RCC 7860 (cell line): ENCODE measurements around the gene ARRB1.
"Not testable (repeated sequence)": the region's sequence is repeated elsewhere in the genome, so short reads cannot be mapped to it uniquely, and the experiment has no call there.

Experiments
- DNase-seq: peaks from one replicate; pipeline ENCODE4 v3.0.0-alpha.2; 2015; ENCODE audit warnings: low spot score
- FAIRE-seq: peaks from 2 replicates; lab custom pipeline; 2012; peaks lifted over from hg19 to GRCh38; lab: Jason Lieb, UNC

Gene ARRB1

DNA sequence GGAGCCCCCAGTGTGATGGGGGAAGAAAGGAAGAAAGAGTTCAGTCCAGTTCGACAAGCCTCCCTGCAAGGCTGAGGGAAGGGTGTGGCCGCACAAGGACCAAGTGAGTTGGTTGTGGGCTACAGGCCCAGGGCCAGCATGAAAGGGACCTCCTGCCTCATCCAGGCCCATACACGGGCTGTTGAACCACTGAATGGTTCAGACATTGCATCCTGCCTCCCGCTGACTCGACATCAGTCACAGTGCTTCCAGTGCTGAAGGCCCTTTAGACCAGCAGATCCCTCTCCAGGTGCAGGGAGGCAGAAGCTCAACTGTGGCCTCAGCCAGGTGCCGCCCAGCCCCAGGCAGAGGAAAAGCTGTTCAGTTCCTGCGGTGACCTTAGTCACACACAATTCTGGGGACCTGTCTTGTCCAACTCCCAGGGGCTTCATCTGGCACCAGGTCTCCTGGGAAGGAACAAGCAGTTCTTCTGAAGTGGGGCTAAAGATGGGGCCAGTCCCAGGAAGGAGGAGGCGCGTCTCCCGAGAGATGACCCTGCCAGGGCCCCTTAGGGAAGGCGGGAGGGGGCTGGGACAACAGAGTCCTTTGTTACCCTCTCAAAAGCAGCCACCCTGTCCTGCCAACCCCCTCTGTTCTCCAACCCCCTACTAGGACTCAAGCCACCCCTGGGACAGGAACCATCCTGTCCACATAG lies 6.6 kb downstream of the ARRB1 start:
- FAIRE-seq, result no peak
- peak; percentile 9 for DNase-seq

DNA sequence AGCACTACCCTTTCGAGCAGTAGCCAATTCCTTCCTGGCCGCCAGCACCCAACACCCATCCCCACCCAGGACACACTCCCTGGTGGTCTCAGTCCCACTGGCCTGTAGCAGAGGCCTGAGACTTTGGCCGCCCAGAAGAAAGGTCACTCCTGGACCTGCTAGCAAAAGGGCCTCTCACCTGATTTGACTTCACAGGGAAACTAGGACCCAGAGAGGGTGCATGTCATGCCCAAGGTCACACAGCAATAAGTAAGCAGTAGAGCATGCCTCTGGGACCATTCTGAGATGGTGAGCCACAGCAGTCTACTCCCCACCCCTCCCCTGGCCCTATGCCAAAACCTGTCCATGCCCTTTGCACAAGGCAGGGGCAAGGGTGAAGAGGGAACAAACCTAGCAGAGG lies 7.3 kb downstream of the ARRB1 start:
- DNase-seq, result no peak

DNA sequence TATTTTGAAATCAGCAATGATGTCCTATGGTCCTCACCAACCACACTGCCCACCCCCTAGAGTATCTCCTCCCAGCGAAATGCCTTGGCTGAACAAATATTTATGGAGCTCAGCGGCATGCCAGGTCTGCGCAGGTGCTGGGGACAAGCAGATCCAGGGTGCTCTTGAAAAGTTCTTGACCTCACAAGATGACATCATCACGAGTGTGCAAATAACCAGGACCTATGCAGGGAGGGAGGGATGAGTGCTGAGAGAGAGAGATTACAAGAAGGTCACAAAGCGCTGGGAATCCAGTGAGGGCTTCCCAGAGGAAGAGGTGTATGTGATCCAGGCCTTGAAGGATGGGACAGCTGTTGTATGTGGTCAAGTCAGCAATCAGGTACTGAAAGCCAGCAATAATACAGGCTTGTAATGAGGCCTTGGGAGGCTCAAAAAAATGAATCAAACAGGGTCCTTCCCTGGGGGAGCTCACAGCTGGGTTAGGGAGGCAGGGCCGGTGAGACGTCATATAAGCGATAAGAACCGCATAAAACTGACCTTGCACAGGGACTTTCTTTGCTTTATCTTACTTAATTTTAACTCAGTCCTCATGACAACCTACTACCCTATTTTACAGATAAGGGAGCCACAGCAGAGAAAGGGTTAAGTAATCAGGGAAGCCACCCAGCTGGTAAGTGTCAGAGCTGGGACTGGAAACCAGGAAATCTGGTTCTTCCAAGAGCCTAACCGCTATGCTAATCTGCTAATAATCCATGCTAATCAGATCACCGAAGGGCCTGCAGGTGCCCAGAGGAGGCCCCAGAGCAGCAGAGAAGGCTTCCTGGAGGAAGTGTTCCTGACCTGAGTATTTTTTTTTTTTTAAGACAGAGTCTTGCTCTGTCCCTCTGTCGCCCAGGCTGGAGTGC lies 8.2 kb downstream of the ARRB1 start:
- DNase-seq (no peak), FAIRE-seq (no peak)

More for the DNA sequence above, 7.3 kb downstream of the ARRB1 start:
- no peak for FAIRE-seq

DNA sequence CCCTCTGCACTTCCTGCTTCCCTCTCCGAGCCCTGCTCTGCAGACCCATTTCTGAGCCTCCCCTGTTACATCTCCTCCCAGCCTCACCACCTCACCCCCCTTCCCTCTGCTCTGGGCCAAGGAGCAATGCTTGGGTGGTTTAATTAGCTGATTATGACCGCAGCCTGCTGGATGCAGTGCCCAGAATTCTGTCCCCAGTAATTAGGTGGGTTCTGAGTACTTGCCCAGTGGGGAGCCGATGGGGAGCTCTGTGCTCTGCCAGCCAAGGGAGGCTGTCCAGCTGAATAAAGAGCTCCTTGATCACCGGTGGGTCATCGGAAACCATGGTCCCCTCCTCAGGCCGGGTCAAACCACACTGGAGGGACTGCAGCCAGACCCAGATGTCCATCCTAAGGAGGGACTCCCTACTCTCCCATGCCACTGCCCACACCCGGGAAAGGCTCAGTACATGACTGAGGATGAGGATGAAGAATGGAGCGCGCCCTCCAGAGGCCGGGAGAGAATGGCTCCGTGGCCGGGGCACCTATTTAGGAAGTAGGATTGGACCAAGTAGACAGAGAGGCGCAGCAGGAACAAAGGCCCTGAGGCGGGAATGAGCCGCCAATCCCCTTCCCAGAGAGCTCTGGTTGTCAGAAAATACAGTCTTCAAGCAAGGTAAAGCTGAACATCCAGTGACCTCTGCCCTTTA lies 9.1 kb downstream of the ARRB1 start:
- FAIRE-seq (no peak), DNase-seq (no peak)

DNA sequence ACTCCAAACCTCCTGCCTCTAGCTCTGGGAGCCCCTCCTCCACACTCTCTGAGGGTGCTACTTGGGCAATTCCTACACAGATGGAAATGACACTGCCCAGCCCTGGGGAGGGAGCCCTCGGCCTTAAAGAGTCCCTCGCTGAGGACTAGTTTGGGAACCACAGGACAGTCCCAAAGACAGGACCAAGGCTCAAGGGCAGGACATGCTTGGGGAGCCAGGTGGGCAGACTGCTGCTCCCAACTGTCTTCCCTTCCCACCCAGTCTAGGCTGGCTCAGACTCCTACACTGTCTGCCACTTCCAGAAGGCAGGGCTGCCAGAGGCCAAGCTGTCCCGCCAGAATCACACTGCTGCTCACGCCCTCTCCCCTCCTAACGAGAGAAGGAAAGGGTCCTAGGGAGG lies 9.8 kb downstream of the ARRB1 start:
- FAIRE-seq (no peak), DNase-seq (no peak)

DNA sequence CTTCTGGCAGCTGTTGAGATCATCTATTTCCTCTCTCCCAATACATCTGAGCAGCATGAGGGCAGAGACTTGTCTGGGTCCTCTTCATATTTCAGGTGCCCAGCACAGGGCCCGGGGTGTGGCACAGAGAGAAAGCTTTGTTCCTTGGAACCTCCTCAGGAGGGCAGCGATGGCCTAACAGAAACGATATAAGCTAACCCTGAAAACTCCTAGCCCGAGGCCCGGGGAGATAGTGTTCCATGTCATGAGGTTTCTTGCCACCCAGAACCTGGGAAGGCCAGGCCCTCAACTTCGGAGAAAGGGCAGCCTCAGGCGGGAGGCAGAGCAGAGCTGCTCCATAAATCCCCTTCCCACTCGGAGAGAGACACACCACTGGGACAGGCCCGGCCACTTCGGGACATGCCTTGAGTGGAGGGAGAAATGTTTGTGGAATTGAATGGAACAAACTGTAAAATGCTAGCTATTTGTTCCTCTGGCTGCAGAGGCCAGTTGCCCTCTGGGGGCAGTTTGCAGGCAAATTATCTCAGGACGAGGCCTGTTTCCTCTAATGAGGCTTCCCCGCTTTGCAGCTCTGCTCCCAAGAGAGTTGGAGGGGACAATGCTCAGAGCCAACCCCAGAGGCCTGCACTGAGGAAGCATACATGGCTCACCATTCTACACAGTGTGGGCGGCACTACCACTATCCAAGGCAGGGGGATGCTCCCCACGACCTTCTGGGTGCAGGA lies 11.6 kb downstream of the ARRB1 start:
- FAIRE-seq (no peak), DNase-seq (no peak)

DNA sequence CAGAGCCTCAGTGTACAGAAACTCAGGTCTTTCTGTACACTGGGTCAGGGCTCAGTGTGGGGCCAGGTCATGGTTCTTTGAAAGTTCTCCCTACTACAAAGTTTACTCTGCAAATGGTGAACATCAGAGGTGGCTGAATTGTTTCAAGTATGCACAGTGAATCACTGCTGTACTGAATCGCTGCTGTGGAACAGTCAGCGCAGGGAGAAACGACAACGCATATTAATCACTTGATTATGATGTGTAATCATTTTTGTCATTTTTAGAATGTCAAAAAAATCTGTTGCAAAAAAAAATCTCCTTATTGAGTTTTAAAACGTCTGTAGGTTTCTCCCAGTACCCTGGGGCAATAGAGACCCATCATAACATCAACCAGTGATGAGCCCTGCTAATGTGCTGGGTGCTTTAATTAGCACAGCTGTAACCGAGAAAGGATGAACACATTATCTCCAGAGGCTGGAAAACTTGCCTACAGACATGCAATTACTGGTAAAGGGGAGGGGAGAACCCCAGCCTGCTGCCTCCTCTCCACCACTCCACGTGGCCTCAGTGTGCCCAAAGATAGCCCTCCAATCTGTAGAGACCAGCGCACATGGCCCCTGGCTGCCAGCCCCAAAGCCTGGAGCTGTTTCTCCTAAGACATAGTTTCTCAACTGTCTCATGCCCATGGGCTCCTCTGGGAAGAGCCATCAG lies 12.8 kb downstream of the ARRB1 start:
- no peak for FAIRE-seq
- no peak for DNase-seq

DNA sequence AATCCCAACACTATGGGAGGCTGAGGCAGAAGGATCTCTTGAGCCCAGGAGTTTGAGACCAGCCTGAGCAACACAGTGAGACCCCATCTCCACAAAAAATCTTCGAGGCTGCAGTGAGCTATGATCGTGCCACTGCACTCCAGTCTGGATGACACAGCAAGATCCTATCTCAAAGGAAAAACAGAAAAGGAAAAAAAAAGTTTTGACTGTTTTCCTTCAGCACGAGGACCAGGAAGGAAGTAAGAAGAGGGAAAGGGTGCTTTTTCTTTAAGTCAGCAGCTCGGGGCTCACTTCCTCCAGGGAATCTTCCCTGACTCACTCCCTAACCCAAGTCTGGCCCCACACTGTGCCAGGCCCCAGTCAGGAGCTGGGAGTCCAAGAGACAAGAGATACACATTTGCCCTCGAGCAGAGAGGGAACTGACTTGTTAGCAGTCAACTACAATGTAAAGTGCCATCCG lies 14.2 kb downstream of the ARRB1 start:
- DNase-seq (peak; percentile 43), FAIRE-seq (no peak)

DNA sequence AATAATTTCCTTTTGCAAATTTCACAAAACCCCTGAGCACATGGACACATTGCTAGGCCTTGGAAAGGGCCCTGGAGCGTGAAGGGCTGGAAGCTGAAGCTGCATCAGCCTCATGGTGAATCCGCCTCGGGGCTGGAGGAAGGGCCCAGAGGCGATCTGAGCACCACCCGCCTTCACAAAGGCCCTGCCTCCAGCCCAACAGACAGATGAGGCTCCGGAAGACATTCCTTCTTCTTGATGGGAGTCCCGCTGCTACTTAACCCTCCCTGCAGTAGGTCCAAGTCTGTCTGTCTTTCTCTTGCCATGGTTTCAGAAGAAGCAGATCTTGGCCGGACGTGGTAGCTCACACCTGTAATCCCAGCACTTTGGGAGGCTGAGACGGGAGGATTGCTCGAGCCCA lies 16.5 kb downstream of the ARRB1 start:
- FAIRE-seq (no peak), DNase-seq (no peak)

DNA sequence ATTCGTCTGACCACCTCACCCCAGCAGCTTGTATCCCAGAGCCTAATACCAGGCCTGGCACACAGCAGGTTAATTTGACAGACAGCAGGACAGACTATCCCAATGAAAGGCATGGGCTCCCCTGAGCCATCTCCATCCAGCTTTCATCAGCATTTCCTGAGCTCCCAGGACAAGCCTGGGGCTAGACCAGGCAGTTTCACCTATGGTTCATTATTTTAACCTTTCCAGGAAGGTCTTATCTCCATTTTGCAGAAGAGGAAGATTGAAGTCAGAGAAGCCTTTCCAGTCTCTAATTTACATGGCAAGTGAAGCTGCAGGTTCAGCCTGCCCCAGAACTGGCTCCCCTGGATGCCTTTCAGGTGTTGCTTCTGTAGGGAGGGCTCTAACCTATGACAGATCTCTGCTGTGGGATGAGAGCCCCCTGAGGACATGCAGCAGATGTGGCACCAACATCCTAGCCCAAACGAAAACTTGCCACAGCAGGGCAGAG lies 17.0 kb downstream of the ARRB1 start:
- FAIRE-seq (no peak), DNase-seq (no peak)

DNA sequence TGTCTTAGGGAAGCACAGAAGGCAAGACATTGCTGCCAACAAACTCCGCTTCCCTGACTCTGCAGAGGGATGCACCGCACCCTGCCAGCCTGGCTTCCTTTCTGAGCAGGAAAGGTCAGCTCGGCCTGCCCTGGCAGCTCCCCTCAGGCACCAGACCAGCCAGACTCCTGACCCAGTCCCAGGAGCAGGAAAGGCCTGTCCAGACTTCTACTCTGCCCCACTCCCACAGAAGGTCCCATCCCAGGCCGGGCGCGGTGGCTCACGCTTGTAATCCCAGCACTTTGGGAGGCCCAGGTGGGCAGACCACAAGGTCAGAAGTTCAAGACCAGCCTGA lies 17.7 kb downstream of the ARRB1 start:
- no peak for FAIRE-seq
- DNase-seq, result no peak

DNA sequence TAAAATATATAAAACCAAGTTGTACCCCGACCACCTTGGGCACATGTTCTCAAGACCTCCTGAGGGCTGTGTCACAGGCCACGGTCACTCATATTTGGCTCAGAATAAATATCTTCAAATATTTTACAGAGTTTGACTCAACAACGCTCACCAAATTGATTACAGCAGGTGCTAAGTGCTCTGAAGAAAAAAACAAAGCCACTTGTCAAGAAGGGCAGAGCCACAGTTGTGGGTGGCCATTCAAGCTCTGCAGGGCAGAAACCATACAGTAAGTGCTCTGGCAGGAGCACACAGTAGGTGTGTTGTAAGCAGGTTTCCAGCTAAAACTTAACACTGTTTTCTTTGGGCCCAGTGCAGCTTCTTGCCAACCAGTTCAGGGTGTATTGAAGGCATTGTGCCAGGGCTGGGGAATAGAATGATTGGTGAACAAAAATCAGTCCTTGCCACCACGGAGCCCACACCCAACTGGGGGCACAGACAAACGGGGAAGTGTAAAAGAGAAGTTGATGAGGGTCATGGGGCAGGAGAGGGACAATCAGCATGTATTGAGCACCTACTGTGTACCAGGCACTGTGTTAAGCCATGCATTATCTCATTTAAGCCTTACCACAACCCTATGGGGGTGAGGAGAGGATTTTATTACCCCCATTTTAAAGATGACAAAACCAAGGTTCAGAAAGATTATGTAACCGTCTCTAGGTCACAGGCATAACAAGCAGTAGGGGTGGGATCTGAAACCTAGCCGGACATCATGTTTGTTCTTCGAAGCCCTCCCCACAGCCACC lies 18.2 kb downstream of the ARRB1 start:
- DNase-seq (no peak), FAIRE-seq (no peak)

DNA sequence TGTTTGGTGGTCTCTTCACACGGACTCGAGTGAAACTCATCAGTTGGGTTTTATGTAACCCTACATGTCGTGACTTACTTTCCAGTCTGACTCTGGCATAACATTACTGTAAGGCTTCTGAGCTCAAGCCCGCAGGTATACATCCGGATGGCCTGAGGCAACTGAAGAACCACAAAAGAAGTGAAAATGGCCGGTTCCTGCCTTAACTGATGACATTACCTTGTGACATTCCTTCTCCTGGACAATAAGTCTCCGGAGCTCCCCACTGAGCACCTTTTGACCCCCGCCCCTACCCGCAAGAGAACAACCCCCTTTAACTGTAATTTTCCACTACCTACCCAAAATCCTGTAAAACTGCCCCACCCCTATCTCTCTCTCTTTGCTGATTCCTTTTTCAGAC lies 19.7 kb downstream of the ARRB1 start:
- not testable (repeated sequence) for DNase-seq, FAIRE-seq

DNA sequence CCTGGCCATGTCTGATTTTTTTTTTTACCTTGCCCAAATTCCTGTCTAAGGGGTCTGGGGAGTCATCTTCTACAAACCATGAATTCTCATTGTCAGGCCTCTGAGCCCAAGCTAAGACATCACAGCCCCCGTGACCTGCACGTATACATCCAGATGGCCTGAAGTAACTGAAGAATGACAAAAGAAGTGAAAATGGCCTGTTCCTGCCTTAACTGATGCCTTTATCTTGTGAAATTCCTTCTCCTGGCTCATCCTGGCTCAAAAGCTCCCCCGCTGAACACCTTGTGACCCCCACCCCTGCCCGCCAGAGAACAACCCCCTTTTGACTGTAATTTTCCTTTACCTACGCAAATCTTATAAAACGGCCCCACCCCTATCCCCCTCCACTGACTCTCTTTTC lies 20.2 kb downstream of the ARRB1 start:
- FAIRE-seq, DNase-seq: not testable (repeated sequence)

DNA sequence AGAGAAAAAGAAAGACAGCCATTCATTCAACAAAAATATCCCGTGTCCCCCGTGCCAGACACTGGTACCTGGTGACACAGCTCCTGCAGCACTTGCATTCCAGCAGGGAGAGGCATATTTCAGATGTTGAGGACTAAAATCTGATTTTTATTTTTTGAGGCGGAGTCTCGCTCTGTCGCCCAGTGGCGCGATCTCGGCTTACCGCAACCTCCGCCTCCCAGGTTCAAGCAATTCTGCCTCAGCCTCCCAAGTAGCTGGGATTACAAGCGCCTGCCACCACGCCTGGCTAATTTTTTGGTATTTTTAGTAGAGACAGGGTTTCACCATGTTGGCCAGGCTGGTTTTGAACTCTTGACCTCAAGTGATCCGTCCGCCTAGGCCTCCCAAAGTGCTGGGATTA lies 20.6 kb downstream of the ARRB1 start:
- DNase-seq, FAIRE-seq: not testable (repeated sequence)

DNA sequence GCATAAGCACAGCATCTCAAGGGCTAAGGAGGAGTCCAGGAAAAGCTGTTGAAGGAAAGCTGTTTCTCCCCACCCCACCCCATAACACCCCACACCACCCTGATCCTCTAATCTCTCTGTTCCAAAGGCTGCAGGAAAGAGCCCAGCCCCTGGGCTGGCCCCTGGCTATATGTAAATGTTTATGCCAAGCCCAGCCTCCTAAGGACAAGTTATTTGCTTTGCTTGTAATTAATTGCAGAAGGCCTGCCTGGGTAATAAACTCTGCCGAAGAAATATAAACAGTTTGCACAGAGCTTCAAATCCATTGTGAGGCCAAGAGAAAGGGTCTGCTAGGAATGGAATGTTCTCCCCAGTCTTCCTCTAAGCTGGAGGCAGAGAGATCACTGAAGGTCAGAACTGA lies 21.2 kb downstream of the ARRB1 start:
- no peak for FAIRE-seq
- no peak for DNase-seq

DNA sequence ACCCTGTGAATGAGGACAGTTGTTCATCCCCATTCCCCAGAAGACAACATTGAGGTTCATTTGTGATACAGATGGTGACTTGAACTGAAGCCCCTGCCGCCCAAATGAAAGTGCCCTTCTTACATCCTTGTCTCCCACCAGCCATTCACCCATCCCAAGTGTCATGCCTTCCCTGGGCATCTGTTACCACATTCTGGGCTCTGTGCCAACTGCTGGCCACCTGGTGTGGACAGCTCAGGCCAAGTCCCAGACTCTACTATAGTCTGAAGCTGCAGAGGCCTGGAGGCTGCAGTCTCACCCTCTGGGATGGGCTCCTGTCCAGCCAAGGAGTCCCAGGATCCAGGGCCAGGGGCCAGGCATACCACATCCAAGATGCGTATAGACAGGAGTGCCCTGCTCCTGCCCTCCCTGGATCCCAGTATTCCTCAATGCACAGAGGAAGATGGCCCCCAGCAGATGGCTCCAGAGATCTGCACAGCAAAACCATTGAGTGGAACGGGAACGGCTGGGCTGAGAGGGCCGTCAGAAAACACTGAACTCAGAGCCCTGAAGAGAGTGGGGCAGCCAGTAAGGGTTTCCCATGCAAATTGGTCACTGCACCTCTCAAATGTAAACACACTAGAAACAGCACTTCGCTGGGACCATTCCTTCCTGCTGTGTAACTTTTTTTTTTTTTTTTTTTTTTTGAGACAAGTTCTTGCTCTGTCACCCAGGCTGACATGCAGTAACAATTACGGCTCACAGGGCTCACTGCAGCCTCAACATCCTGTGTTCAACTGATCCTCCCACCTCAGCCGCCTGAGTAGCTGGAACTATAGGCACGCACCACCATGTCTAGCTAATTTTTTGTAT lies 22.8 kb downstream of the ARRB1 start:
- DNase-seq (peak; percentile 81), FAIRE-seq (peak; percentile 80)

DNA sequence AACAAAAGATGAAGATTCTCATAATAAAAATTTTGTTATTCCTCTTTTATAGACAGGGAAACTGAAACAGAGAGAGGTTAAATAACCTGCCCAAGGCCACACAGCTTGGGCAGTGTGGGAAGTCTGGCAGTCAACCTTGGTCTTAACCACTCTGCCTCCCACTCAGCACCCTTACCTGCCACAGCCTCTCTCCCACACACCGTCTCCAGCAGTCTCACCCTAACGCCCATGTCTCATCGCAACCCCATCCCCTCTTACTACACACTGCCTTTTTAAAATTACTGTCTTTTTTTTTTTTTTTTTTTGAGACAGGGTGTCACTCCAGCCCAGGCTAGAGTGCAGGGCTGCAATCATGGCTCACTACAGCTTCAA lies 25.0 kb downstream of the ARRB1 start:
- DNase-seq, result peak; percentile 56
- FAIRE-seq, result no peak
